ENCODE measurements around the gene F7. TPM values are rescaled to one million over a fixed set of nuclear protein-coding genes. Genes with fewer than 3 reads are reported as not detected.

The F7 gene
- total RNA-seq, 2 donors from 2014 or later: 0.20 TPM; not detected in 1

DNA sequence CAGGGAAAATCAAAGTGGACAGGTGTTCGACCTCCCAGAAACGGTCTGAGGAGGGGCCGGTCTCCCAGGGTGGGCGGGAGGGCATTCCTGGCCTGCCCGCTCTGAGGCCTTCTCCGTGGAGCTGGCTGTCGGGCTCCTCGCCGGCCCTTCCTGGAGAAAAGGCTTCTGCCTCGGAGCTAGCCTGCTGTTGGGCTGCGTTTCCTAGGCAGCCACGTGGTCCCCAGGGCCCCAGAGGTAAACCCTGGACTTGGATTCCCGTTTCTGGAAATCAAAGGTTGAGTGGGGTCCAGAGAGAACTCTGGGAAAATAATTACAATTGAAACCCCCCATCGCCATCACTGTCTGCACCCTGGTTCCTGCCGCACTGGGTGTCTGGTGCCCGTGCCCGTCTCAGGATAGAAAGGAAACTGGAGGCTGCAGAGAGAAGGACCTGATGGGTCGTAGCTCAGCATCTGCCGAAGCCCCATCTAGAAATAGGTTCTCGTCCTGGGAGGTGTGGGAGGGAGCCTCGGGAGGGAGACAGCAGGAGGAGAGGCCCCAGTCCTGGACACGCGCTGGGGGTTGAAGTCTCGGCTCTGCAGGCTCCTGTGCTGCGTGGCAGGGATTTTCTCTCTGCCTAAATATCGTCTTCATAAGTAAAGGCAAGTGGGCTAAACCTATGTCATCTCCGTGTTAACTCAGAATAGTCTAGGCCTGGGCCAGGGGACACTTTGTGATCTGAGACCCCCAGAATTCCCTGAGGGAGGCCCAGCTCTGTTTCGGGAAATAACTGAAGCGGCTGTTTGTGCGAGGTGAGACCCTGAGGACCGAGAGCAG lies 45.2 kb downstream of the F7 start:
- TF ChIP-seq, protein P1, sequence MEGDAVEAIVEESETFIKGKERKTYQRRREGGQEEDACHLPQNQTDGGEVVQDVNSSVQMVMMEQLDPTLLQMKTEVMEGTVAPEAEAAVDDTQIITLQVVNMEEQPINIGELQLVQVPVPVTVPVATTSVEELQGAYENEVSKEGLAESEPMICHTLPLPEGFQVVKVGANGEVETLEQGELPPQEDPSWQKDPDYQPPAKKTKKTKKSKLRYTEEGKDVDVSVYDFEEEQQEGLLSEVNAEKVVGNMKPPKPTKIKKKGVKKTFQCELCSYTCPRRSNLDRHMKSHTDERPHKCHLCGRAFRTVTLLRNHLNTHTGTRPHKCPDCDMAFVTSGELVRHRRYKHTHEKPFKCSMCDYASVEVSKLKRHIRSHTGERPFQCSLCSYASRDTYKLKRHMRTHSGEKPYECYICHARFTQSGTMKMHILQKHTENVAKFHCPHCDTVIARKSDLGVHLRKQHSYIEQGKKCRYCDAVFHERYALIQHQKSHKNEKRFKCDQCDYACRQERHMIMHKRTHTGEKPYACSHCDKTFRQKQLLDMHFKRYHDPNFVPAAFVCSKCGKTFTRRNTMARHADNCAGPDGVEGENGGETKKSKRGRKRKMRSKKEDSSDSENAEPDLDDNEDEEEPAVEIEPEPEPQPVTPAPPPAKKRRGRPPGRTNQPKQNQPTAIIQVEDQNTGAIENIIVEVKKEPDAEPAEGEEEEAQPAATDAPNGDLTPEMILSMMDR (IDR thresholded peaks at IDR 0.05): no peak
- Histone ChIP-seq H3K9me3 (no peaks in the 10 kb centered on the region), H3K4me1 (peaks cover 0 to 23% of the 10 kb centered on the region in 2 donors), H3K27me3 (no peaks in the 10 kb centered on the region), H3K4me3 (no peak overlapping the region), H3K27ac (no peak overlapping the region), H3K36me3 (no peaks in the 10 kb centered on the region)
- peak; percentile 57 for DNase-seq (ENCODE audit: low spot score)

GRCh38 chr13:113151745-113152690 lies 46.4 kb downstream of the F7 start:
- DNase-seq (ENCODE audit: low spot score): peak; percentile 58
- H3K9me3 ChIP-seq: no peaks in the 10 kb centered on the region
- no peaks in the 10 kb centered on the region for H3K36me3 ChIP-seq
- peak overlapping the region; percentile 89 to 92 for H3K27ac ChIP-seq
- H3K4me1 ChIP-seq: peaks cover 0 to 23% of the 10 kb centered on the region in 2 donors
- peak overlapping the region; percentile 37 to 54 for H3K4me3 ChIP-seq
- TF ChIP-seq, protein P1 (IDR thresholded peaks at IDR 0.05): no peak
- no peaks in the 10 kb centered on the region for H3K27me3 ChIP-seq

GRCh38 chr13:113152691-113152983 lies 47.0 kb downstream of the F7 start:
- Histone ChIP-seq H3K4me1 (peaks cover 0 to 23% of the 10 kb centered on the region in 2 donors), H3K9me3 (no peaks in the 10 kb centered on the region), H3K27ac (peak overlapping the region; percentile 89 to 92), H3K36me3 (no peaks in the 10 kb centered on the region), H3K4me3 (peak overlapping the region; percentile 37 to 54), H3K27me3 (no peaks in the 10 kb centered on the region)
- TF ChIP-seq, protein P1 (IDR thresholded peaks at IDR 0.05): no peak
- DNase-seq (ENCODE audit: low spot score): no peak

DNA sequence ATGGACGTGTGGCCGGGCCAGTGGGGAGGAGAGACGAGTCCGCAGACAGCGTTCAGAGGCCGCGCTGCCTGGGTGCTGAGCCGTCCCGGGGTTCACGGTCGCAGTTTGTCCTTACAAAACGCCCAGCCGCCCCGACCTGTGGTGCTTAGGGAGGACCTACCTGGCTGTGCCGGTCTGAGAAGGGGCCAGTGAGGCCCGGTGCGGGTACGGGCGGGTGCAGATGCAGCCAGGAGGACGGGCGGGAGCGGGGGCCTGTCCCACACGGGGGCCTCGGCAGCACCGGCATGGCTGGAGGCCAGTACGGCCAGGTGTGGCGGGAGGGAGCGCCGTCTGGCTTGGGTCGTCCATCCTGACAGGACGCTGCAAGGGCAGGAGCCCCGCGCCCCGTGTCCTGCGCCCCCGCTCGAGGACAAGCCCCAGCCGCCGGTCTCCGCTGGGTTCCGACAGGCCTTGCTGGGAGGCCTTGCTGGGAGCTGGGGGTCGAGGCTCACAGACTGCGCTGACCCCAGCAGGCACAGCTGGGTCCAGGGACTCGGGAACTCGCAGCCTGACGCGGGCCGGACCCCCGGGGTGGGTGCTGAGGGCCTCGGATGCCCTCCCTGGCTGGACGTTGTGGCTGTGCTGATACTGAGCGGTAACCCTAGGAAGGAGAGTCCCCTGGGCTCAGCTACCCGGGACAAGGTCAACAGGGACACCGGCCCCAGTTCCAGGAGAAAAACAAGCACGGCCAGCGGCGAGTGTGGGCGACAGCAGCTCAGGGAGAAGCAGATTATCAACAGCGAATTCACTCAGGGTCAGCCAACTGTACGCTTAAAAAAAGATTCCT lies 47.6 kb downstream of the F7 start:
- Histone ChIP-seq H3K4me3 (peak overlapping the region; percentile 37 to 54), H3K36me3 (no peaks in the 10 kb centered on the region), H3K27ac (peak overlapping the region; percentile 89 to 92), H3K9me3 (no peaks in the 10 kb centered on the region), H3K4me1 (peaks cover 0 to 23% of the 10 kb centered on the region in 2 donors), H3K27me3 (no peaks in the 10 kb centered on the region)
- TF ChIP-seq, protein P1 (IDR thresholded peaks at IDR 0.05): no peak
- DNase-seq (ENCODE audit: low spot score): peak; percentile 73
